Measurements from ENCODE around the gene OTOP3. TPM values are rescaled to one million over a fixed set of nuclear protein-coding genes. Genes with fewer than 3 reads are reported as not detected.

The OTOP3 gene
- total RNA-seq, 1 experiment from 2014 or later, result not detected

- TF ChIP-seq NFYB (CRISPR knock-in tag; conservative IDR thresholded peaks at IDR 0.05; ENCODE audit: low read depth) (no peak), MXD4 (CRISPR knock-in tag; IDR thresholded peaks at IDR 0.05; ENCODE audit: borderline replicate concordance) (no peak), TP53 (CRISPR knock-in tag; IDR thresholded peaks at IDR 0.05) (no peak), FOXP4 (CRISPR knock-in tag; IDR thresholded peaks at IDR 0.05) (no peak)
- TF ChIP-seq, protein P1, sequence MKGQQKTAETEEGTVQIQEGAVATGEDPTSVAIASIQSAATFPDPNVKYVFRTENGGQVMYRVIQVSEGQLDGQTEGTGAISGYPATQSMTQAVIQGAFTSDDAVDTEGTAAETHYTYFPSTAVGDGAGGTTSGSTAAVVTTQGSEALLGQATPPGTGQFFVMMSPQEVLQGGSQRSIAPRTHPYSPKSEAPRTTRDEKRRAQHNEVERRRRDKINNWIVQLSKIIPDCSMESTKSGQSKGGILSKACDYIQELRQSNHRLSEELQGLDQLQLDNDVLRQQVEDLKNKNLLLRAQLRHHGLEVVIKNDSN (CRISPR knock-in tag; IDR thresholded peaks at IDR 0.05), result no peak
Measured at GRCh38 chr17:74903671-74904070, 32.0 kb upstream of the OTOP3 start (continued).

GRCh38 chr17:74904687-74905409 is 30.9 kb upstream of the OTOP3 start:
- 0 out of 2 replicates have a peak, but pooled peaks cover 3% of the 10 kb centered on the region for H3K36me3 Mint-ChIP-seq
- DNase-seq (ENCODE audit: low spot score) (no peak), ATAC-seq (no peak)
- no peak overlapping the region for H3K4me3 Mint-ChIP-seq
- POLR2A ChIA-PET, result interaction anchor here (0.7 kb wide), 1 partner anchor 18 kb away, joined by 5 read pairs; the partner anchor contains the start of gene USH1G
- H3K27me3 Mint-ChIP-seq (ENCODE audit: low read depth), result peaks cover 20% of the 10 kb centered on the region
- H3K27ac Mint-ChIP-seq, result no peak overlapping the region
- CTCF ChIA-PET, result no interaction called here
- peaks cover 24% of the 10 kb centered on the region for H3K4me1 Mint-ChIP-seq
- peaks cover 5% of the 10 kb centered on the region for H3K9me3 Mint-ChIP-seq
- TF ChIP-seq, protein P2, sequence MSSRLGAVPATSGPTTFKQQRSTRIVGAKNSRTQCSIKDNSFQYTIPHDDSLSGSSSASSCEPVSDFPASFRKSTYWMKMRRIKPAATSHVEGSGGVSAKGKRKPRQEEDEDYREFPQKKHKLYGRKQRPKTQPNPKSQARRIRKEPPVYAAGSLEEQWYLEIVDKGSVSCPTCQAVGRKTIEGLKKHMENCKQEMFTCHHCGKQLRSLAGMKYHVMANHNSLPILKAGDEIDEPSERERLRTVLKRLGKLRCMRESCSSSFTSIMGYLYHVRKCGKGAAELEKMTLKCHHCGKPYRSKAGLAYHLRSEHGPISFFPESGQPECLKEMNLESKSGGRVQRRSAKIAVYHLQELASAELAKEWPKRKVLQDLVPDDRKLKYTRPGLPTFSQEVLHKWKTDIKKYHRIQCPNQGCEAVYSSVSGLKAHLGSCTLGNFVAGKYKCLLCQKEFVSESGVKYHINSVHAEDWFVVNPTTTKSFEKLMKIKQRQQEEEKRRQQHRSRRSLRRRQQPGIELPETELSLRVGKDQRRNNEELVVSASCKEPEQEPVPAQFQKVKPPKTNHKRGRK (CRISPR knock-in tag; IDR thresholded peaks at IDR 0.05; ENCODE audit: borderline replicate concordance), result no peak
- no peak for TF ChIP-seq SMAD4 (CRISPR knock-in tag; IDR thresholded peaks at IDR 0.05)
- TF ChIP-seq NR2C2 (CRISPR knock-in tag; IDR thresholded peaks at IDR 0.05), result no peak
- no peak for TF ChIP-seq ZNF232 (CRISPR knock-in tag; IDR thresholded peaks at IDR 0.05)
- TF ChIP-seq ZNF396 (CRISPR knock-in tag; IDR thresholded peaks at IDR 0.05; ENCODE audit: borderline replicate concordance), result no peak
- TF ChIP-seq AR (CRISPR knock-in tag; IDR thresholded peaks at IDR 0.05), result no peak
- TF ChIP-seq, protein P1 (CRISPR knock-in tag; IDR thresholded peaks at IDR 0.05), result no peak
- TF ChIP-seq, protein P3, sequence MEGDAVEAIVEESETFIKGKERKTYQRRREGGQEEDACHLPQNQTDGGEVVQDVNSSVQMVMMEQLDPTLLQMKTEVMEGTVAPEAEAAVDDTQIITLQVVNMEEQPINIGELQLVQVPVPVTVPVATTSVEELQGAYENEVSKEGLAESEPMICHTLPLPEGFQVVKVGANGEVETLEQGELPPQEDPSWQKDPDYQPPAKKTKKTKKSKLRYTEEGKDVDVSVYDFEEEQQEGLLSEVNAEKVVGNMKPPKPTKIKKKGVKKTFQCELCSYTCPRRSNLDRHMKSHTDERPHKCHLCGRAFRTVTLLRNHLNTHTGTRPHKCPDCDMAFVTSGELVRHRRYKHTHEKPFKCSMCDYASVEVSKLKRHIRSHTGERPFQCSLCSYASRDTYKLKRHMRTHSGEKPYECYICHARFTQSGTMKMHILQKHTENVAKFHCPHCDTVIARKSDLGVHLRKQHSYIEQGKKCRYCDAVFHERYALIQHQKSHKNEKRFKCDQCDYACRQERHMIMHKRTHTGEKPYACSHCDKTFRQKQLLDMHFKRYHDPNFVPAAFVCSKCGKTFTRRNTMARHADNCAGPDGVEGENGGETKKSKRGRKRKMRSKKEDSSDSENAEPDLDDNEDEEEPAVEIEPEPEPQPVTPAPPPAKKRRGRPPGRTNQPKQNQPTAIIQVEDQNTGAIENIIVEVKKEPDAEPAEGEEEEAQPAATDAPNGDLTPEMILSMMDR (IDR thresholded peaks at IDR 0.05), result no peak
- no peak for TF ChIP-seq NR3C1 (CRISPR knock-in tag; conservative IDR thresholded peaks at IDR 0.05; ENCODE audit: low read depth)
- TF ChIP-seq EMX1 (CRISPR knock-in tag; IDR thresholded peaks at IDR 0.05), result no peak
- TF ChIP-seq GRHL2 (CRISPR knock-in tag; IDR thresholded peaks at IDR 0.05; ENCODE audit: insufficient replicate concordance, severe bottlenecking), result no peak
- no peak for TF ChIP-seq SMAD3 (CRISPR knock-in tag; IDR thresholded peaks at IDR 0.05; ENCODE audit: borderline replicate concordance)
- TF ChIP-seq ZNF263 (CRISPR knock-in tag; IDR thresholded peaks at IDR 0.05; ENCODE audit: low read depth), result no peak
- TF ChIP-seq, protein P4, sequence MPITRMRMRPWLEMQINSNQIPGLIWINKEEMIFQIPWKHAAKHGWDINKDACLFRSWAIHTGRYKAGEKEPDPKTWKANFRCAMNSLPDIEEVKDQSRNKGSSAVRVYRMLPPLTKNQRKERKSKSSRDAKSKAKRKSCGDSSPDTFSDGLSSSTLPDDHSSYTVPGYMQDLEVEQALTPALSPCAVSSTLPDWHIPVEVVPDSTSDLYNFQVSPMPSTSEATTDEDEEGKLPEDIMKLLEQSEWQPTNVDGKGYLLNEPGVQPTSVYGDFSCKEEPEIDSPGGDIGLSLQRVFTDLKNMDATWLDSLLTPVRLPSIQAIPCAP (CRISPR knock-in tag; IDR thresholded peaks at IDR 0.05), result no peak
- TF ChIP-seq ZNF138 (CRISPR knock-in tag; conservative IDR thresholded peaks at IDR 0.05), result no peak
- TF ChIP-seq TEAD1 (CRISPR knock-in tag; IDR thresholded peaks at IDR 0.05), result no peak
